Right cardiac atrium (tissue), 5 donors: ENCODE results near the gene KIF1A. TPM values are rescaled to one million over a fixed set of nuclear protein-coding genes. Genes with fewer than 3 reads are reported as not detected.

ENCODE experiments used
- ATAC-seq, 2 donors: fragments of 200-7000 bp; cut with Tn5 transposase; one replicate each; pipeline versions ENCODE4 v1.8.0 to v1.9.1; 2020; ENCODE audit warnings: moderate library complexity in 2 of 2, mild to moderate bottlenecking in 1 of 2
- DNase-seq, 3 donors: peaks; one replicate each; pipeline ENCODE4 v3.0.0-alpha.2; 2020
- H3K27ac ChIP-seq: one replicate; pipeline ENCODE4 v1.5.1; 2013; ENCODE audit warnings: mild to moderate bottlenecking, low read length, control low read depth, moderate library complexity
- H3K27me3 ChIP-seq: one replicate; pipeline ENCODE4 v1.6.1; 2013; ENCODE audit not compliant: control insufficient read depth, insufficient read depth
- H3K4me1 ChIP-seq: one replicate; pipeline ENCODE4 v1.6.1; 2013; ENCODE audit warnings: low read length; ENCODE audit not compliant: control insufficient read depth, insufficient read depth
- H3K4me3 ChIP-seq: one replicate; pipeline ENCODE4 v1.5.1; 2013; ENCODE audit warnings: low read length, control low read depth
- H3K9me3 ChIP-seq: one replicate; pipeline ENCODE4 v1.6.1; 2013; ENCODE audit warnings: low read length; ENCODE audit not compliant: control insufficient read depth
- WGBS: extraction: QIAGEN DNeasy Blood & Tissue Kit; methylation state at CpG from one replicate; pipeline ENCODE4 v1.1.7; 2013; 5-methylcytosine and 5-hydroxymethylcytosine counted together
- intact Hi-C, 4 donors: fragments of 100-400 bp; cut with DNase I; formaldehyde crosslinking; loops; one replicate each; pipeline versions ENCODE4 v1.11.0 to v1.14.0; 2022 to 2023
- polyA plus RNA-seq: library from polyadenylated mRNA; stranded (reverse); fragments of 200-250 nt; gene quantifications from one replicate; pipeline ENCODE4 v1.2.3, GENCODE V29; 2013
- total RNA-seq, 4 donors: library from RNA; stranded (reverse); fragmentation: NEBNext Ultra II Directional; extraction: Animal tissue kit (Norgen Biotek cat#: 25700); gene quantifications; one replicate each; pipeline ENCODE4 v1.2.1, GENCODE V29; 2021
- donor health status: healthy with polysubstance abuse.
- donor health status: DM: no; HTN: yes; CAD: no.
- donor health status: DM: no; HTN: no; CAD: no.
- donor health status: DM: no; HTN: yes; CAD: no; lungs with severe emphysema.
- donor health status: DM: yes; HTN: yes; CAD: no.

KIF1A gene
- total and polyA plus RNA-seq, 5 donors = 45.3 to 83.0 (median 59.3) TPM

DNA sequence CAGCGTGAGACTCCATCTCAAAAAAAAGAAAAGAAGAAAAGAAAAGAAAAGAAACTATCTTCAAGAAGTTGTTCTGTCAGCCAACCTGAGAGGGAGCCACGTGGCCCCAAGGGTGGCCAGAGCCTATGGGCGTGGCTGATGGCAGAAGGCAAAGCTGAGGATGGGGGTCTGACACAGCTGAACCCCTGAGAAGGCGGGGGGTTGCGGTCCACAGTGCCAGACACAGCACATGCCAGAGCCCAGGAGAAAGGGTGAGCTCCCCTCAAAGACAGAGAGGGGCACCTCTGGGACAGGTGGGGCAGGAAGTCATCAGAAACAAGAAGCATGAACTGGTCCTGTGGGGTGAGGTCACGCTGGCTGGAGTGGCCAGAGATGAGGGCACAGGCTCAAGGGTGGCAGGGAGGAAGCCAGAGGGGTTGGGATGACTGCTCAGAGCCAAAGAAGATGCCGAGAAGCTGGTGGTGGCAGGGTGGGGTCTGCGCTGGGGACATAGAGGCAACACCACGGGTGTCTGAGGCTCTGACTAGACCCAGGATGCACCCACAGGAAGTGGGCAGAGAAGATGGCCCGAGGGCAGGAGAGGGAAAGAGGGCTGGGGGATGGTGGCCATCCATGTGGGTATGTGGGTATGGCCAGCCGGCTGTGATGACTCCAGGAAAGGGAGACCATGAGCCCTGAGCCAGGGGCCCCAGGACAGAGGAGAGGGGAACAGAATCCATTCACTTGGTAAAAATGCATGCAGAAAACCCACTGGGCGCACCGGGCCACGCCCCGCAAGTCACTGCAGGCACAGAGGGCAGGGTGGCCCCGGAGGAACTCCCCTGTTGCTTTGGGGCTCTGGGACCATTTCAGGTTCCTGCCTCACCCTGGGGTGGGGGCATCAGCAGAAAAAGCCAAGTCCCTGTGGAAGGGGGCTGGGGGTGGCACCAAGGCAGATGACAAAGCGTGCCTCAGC is 8.4 kb downstream of the KIF1A start:
- ATAC-seq = no peak
- WGBS = 94% methylated on average over 17 of the region's 17 CpGs
- peak in 1 of 3 donors; percentile 37 for DNase-seq
- Histone ChIP-seq H3K27ac (no peak overlapping the region), H3K9me3 (no peaks in the 10 kb centered on the region), H3K27me3 (no peaks in the 10 kb centered on the region), H3K4me1 (no peaks in the 10 kb centered on the region), H3K4me3 (no peak overlapping the region)
- intact Hi-C loops = no loop called here

DNA sequence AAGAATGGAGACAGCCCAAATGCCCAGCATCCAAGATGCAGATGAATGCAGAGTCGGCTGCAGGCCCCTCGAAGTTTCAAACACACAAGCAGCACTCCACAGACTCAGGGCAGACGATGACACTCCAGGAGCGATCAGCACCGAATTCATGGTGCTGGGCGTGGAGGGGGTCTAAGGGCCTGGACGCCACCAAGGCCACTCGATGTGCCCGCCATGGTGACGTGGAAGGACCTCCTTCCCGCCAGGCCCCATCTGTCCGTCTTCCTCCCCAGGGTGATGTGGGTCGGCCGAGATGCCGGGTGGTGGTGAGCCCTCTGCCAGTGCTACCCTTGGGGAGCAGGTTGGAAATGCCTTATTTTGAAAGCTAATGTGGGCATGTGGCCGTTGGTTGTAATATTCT is 9.4 kb downstream of the KIF1A start:
- no peaks in the 10 kb centered on the region for H3K9me3 ChIP-seq
- no peak overlapping the region for H3K4me3 ChIP-seq
- ATAC-seq = no peak
- no peak overlapping the region for H3K27ac ChIP-seq
- DNase-seq = peak in 1 of 3 donors; percentile 32
- no peaks in the 10 kb centered on the region for H3K27me3 ChIP-seq
- WGBS = 93% methylated on average over 16 of the region's 16 CpGs
- intact Hi-C loops = no loop called here
- H3K4me1 ChIP-seq = no peaks in the 10 kb centered on the region

- Histone ChIP-seq H3K27me3 (no peaks in the 10 kb centered on the region), H3K9me3 (no peaks in the 10 kb centered on the region), H3K27ac (no peak overlapping the region), H3K4me3 (no peak overlapping the region), H3K4me1 (no peaks in the 10 kb centered on the region)
- no peak for ATAC-seq
- WGBS = 62% methylated on average over 6 of the region's 6 CpGs
- intact Hi-C loops = no loop called here
- no peak for DNase-seq
Observed at GRCh38 chr2:240810199-240810598, 9.8 kb downstream of the KIF1A start.

GRCh38 chr2:240809276-240809675 is 10.7 kb downstream of the KIF1A start:
- 88% methylated on average over 9 of the region's 9 CpGs for WGBS
- no peaks in the 10 kb centered on the region for H3K9me3 ChIP-seq
- no peaks in the 10 kb centered on the region for H3K27me3 ChIP-seq
- no peak for ATAC-seq
- intact Hi-C loops = no loop called here
- no peaks in the 10 kb centered on the region for H3K4me1 ChIP-seq
- no peak for DNase-seq
- H3K27ac ChIP-seq = no peak overlapping the region
- H3K4me3 ChIP-seq = no peak overlapping the region

DNA sequence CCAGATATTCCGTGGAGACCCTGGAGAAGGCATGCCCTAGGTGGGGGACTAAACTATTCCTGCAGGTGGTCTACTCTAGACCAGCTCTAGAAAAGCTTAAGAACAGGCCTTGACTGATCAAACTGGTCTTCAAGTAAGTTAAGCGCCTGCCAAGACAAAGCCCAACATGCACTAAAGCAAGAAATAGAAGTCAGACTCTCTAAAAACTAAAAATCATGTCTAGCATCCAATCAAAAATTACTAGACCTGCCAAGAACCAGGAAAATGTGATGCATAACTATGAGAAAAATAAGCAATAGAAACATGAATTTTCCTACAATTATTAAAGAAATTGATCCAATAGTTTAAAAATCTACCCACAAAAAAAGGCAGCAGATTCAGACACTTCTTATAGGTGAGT is 13.6 kb downstream of the KIF1A start:
- no peaks in the 10 kb centered on the region for H3K4me1 ChIP-seq
- 91% methylated on average over 2 of the region's 2 CpGs for WGBS
- intact Hi-C loops = no loop called here
- H3K27me3 ChIP-seq = no peaks in the 10 kb centered on the region
- no peaks in the 10 kb centered on the region for H3K9me3 ChIP-seq
- no peak overlapping the region for H3K4me3 ChIP-seq
- H3K27ac ChIP-seq = no peak overlapping the region
- ATAC-seq = no peak
- no peak for DNase-seq

- intact Hi-C loops = no loop called here
Observed at GRCh38 chr2:240806006-240806405, 14.0 kb downstream of the KIF1A start.

DNA sequence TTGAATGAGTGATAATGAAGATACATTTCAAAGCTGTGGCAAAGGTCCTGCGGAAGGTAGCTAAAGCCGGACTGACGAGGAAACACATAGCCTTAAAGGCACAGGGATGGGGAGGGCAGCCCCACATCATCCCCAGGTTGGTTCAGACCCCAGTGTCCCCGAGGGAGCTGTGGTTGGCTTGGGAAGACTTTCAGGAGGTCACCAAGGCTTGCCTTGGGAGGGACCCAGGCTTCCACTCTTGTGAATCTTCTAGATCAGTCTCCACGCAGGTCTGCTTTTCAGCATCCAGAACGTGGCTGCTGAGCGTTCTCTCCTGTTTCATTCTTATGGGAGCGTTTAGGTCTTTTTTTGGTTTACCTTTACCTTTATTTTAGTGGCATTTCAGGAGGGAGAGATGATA is 16.8 kb downstream of the KIF1A start:
- ATAC-seq = no peak
- peaks cover 4% of the 10 kb centered on the region for H3K4me1 ChIP-seq
- no peak overlapping the region for H3K27ac ChIP-seq
- intact Hi-C loops = no loop called here
- H3K9me3 ChIP-seq = no peaks in the 10 kb centered on the region
- H3K4me3 ChIP-seq = no peak overlapping the region
- WGBS = 89% methylated on average over 8 of the region's 8 CpGs
- DNase-seq = no peak
- no peaks in the 10 kb centered on the region for H3K27me3 ChIP-seq

More at GRCh38 chr2:240806006-240806405, 14.0 kb downstream of the KIF1A start:
- Histone ChIP-seq H3K27me3 (no peaks in the 10 kb centered on the region), H3K9me3 (no peaks in the 10 kb centered on the region), H3K4me1 (no peaks in the 10 kb centered on the region), H3K27ac (no peak overlapping the region), H3K4me3 (no peak overlapping the region)
- DNase-seq (no peak), ATAC-seq (no peak)
- WGBS = 90% methylated on average over 4 of the region's 4 CpGs

DNA sequence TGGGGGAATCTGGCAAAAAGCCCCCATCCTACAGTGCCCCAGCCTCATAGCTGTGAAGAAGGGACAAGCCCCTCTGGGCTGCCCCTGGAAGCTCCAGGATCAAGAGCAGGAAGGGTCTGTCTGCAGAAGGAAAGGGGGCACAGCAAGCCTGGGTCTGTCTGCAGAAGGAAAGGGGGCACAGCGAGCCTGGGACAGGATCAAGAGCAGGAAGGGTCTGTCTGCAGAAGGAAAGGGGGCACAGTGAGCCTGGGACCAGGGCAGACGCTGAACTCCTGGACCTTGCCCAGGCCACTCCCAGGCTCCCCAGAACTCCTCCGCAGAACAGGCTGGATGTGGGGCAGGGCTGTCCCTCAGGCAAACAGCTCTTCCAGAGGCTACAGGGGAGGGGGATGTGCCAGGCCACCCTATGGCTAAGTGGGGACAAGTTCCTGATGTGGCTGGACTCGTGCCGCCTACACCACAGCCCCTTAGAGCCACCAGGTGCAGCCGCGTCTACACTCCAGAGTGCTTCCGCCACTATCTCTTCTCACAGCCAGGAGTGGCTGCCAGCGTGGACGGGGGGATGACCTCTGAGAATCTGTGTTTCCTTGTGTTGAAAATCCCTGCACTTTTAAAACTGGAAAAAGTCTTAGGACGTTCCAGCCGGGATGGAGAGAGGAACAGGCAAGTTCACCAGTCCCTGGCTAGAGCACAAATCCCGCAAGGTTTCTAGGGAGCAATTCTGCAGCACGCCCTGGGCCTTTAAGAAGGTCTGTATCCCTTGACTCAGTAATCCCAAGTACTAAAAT is 20.8 kb downstream of the KIF1A start:
- Histone ChIP-seq H3K4me3 (no peak overlapping the region), H3K4me1 (peaks cover 4% of the 10 kb centered on the region), H3K9me3 (no peaks in the 10 kb centered on the region), H3K27me3 (no peaks in the 10 kb centered on the region), H3K27ac (no peak overlapping the region)
- peak in 1 of 3 donors; percentile 12 for DNase-seq
- ATAC-seq = no peak
- intact Hi-C loops = no loop called here
- 47% methylated on average over 14 of the region's 14 CpGs for WGBS

GRCh38 chr2:240798327-240798905 is 21.6 kb downstream of the KIF1A start:
- Histone ChIP-seq H3K27ac (no peak overlapping the region), H3K9me3 (no peaks in the 10 kb centered on the region), H3K4me3 (no peak overlapping the region), H3K4me1 (peaks cover 4% of the 10 kb centered on the region), H3K27me3 (no peaks in the 10 kb centered on the region)
- 82% methylated on average over 17 of the region's 17 CpGs for WGBS
- peak in 1 of 3 donors; percentile 13 for DNase-seq
- intact Hi-C loops = no loop called here
- ATAC-seq = no peak

DNA sequence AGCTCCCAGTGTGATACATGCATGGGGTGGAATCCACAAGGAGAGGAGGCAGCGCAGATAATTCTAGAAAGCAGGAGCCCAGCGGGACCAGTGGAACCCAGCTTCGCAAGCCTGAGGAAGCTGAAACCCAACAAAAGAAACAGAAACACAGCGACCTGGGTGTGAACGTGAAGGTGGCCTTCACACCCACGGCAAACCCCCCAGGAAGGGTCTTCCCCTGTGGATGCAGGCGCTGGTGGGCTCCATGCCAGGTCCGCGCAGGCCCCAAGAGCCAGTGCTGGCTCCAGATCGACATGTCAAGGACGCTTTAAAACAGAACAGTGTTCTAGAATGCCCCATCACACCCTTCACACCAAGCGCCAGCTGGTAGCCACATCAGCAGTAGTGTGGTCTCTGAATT is 22.1 kb downstream of the KIF1A start:
- H3K4me3 ChIP-seq = no peak overlapping the region
- WGBS = 86% methylated on average over 12 of the region's 12 CpGs
- no peaks in the 10 kb centered on the region for H3K27me3 ChIP-seq
- ATAC-seq (no peak), DNase-seq (peak in 1 of 3 donors; percentile 28)
- no peak overlapping the region for H3K27ac ChIP-seq
- intact Hi-C loops = no loop called here
- no peaks in the 10 kb centered on the region for H3K9me3 ChIP-seq
- H3K4me1 ChIP-seq = peaks cover 4% of the 10 kb centered on the region

DNA sequence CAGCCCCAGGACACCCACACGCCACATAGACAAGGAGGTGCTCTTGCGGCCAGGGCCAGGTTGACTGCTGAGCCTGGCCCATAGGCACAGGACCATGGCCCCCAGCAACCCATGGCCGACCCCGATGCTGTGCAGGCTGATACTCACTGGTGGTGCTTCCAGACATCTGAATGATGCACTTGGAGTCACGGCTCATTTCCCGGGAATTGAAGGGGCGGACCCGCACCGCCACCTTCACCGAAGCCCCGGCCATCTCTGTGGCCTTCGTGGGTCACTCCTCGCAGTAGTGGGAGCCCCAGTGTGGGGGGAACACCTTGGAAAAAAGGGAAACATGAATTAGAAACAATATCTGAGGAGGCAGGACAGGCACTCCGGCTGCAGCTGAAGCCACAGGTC is 22.5 kb downstream of the KIF1A start:
- Histone ChIP-seq H3K27me3 (no peaks in the 10 kb centered on the region), H3K9me3 (no peaks in the 10 kb centered on the region), H3K27ac (no peak overlapping the region), H3K4me1 (peaks cover 4% of the 10 kb centered on the region), H3K4me3 (no peak overlapping the region)
- intact Hi-C loops = no loop called here
- WGBS = 94% methylated on average over 14 of the region's 14 CpGs
- no peak for ATAC-seq
- peak in 1 of 3 donors; percentile 50 for DNase-seq
